ENCODE results near the gene RIT2.

- TF ChIP-seq CTCF (IDR thresholded peaks at IDR 0.05) (no peak), POLR2A (IDR thresholded peaks at IDR 0.05) (no peak)
Measured at GRCh38 chr18:42719221-42719620, 396.3 kb downstream of the RIT2 start.
